ENCODE data around the gene SMIM3. TPM values are rescaled to one million over a fixed set of nuclear protein-coding genes. Genes with fewer than 3 reads are reported as not detected.
"Not testable (repeated sequence)": the region's sequence is repeated elsewhere in the genome, so short reads cannot be mapped to it uniquely, and the experiment has no call there.

The SMIM3 gene
- total RNA-seq, 1 donor from 2014 or later = 13.0 TPM

- DNase-seq (ENCODE audit: low spot score) = no peak
- Mint-ChIP-seq H3K4me3 (ENCODE audit: unreplicated experiment) (no peak overlapping the region), H3K27me3 (ENCODE audit: low read depth) (peaks cover 20% of the 10 kb centered on the region), H3K9me3 (ENCODE audit: low read depth) (peaks cover 28% of the 10 kb centered on the region), H3K27ac (ENCODE audit: unreplicated experiment) (no peak overlapping the region), H3K36me3 (ENCODE audit: low read depth) (peaks cover 2% of the 10 kb centered on the region), H3K4me1 (ENCODE audit: low read depth) (no peaks in the 10 kb centered on the region)
- TF ChIP-seq CTCF (IDR thresholded peaks at IDR 0.05) = no peak
Observed at GRCh38 chr5:150816946-150817345, 38.4 kb downstream of the SMIM3 start.

DNA sequence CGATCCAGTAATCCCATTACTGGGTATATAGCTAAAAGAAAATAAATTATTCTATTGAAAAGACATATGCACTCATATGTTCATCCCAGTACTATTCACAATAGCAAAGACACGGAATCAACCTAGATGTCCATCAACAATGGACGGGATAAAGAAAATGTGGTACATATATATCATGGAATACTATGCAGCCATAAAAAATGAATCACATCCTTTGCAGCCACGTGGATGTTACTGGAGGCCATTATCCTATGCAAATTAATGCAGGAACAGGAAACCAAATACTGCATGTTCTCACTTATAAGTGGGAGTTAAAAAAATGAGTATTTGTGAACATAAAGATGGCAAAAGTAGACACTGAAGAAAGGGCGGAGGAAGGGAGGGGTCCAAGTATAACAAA, 51.2 kb downstream of the SMIM3 start:
- TF ChIP-seq CTCF (IDR thresholded peaks at IDR 0.05) = no peak
- no peak for DNase-seq (ENCODE audit: low spot score)
- no peaks in the 10 kb centered on the region for H3K4me1 Mint-ChIP-seq (ENCODE audit: low read depth)
- peaks cover 2% of the 10 kb centered on the region for H3K36me3 Mint-ChIP-seq (ENCODE audit: low read depth)
- H3K4me3 Mint-ChIP-seq (ENCODE audit: unreplicated experiment) = no peak overlapping the region
- H3K9me3 Mint-ChIP-seq (ENCODE audit: low read depth) = peaks cover 24% of the 10 kb centered on the region
- peaks cover 14% of the 10 kb centered on the region for H3K27me3 Mint-ChIP-seq (ENCODE audit: low read depth)
- no peak overlapping the region for H3K27ac Mint-ChIP-seq (ENCODE audit: unreplicated experiment)

GRCh38 chr5:150831821-150832220, 53.3 kb downstream of the SMIM3 start:
- peaks cover 24% of the 10 kb centered on the region for H3K9me3 Mint-ChIP-seq (ENCODE audit: low read depth)
- not testable (repeated sequence) for H3K27me3 Mint-ChIP-seq (ENCODE audit: low read depth); DNase-seq (ENCODE audit: low spot score); H3K4me1 Mint-ChIP-seq (ENCODE audit: low read depth); H3K36me3 Mint-ChIP-seq (ENCODE audit: low read depth); H3K4me3 Mint-ChIP-seq (ENCODE audit: unreplicated experiment); H3K27ac Mint-ChIP-seq (ENCODE audit: unreplicated experiment)

GRCh38 chr5:150836064-150836463, 57.5 kb downstream of the SMIM3 start:
- Mint-ChIP-seq H3K4me1 (ENCODE audit: low read depth) (no peaks in the 10 kb centered on the region), H3K4me3 (ENCODE audit: unreplicated experiment) (no peak overlapping the region), H3K9me3 (ENCODE audit: low read depth) (peaks cover 15% of the 10 kb centered on the region), H3K36me3 (ENCODE audit: low read depth) (no peaks in the 10 kb centered on the region), H3K27me3 (ENCODE audit: low read depth) (peaks cover 30% of the 10 kb centered on the region), H3K27ac (ENCODE audit: unreplicated experiment) (no peak overlapping the region)
- no peak for DNase-seq (ENCODE audit: low spot score)
- TF ChIP-seq CTCF (IDR thresholded peaks at IDR 0.05) = no peak

DNA sequence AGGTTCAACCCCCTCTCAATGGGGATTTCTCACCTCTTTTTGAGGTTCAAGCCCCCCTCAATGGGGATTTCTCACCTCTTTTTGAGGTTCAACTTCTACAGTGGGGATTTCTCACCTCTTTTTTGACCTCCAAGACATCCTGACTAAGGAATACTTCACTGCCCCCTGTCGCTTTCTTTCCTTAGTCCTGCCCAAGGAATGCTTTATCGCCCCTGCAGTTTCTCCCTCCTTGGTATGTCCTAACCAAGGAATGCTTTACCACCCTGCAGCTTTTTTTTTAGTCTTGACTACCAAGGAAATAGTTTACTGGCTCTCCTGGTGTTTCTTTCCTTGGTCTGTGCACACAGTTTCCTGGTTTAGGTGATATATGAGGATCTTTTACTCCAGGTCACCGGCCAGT, 58.1 kb downstream of the SMIM3 start:
- no peak overlapping the region for H3K4me3 Mint-ChIP-seq (ENCODE audit: unreplicated experiment)
- no peak for TF ChIP-seq CTCF (IDR thresholded peaks at IDR 0.05)
- H3K36me3 Mint-ChIP-seq (ENCODE audit: low read depth) = no peaks in the 10 kb centered on the region
- no peaks in the 10 kb centered on the region for H3K4me1 Mint-ChIP-seq (ENCODE audit: low read depth)
- peaks cover 33% of the 10 kb centered on the region for H3K27me3 Mint-ChIP-seq (ENCODE audit: low read depth)
- no peak for DNase-seq (ENCODE audit: low spot score)
- H3K27ac Mint-ChIP-seq (ENCODE audit: unreplicated experiment) = no peak overlapping the region
- H3K9me3 Mint-ChIP-seq (ENCODE audit: low read depth) = peaks cover 12% of the 10 kb centered on the region

GRCh38 chr5:150845185-150845859, 66.8 kb downstream of the SMIM3 start:
- H3K4me3 Mint-ChIP-seq (ENCODE audit: unreplicated experiment); H3K27ac Mint-ChIP-seq (ENCODE audit: unreplicated experiment); H3K4me1 Mint-ChIP-seq (ENCODE audit: low read depth); H3K9me3 Mint-ChIP-seq (ENCODE audit: low read depth); H3K36me3 Mint-ChIP-seq (ENCODE audit: low read depth); DNase-seq (ENCODE audit: low spot score): not testable (repeated sequence)
- H3K27me3 Mint-ChIP-seq (ENCODE audit: low read depth) = peaks cover 33% of the 10 kb centered on the region

DNA sequence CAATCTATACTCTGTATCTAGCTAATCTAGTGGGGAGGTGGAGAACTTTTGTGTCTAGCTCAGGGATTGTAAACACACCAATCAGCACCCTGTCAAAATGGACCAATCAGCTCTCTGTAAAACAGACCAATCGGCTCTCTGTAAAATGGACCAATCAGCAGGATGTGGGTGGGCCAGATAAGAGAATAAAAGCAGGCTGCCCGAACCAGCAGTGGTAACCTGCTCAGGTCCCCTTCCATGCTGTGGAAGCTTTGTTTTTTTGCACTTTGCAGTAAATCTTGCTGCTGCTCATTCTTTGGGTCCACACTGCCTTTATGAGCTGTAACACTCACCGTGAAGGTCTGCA, 67.7 kb downstream of the SMIM3 start, which contains the start of gene IRGM:
Gene IRGM (plus strand): TSS at position 214 of the 346 bp plus-strand sequence. CDS start 1,603 bp downstream, outside the sequence.
- H3K9me3 Mint-ChIP-seq (ENCODE audit: low read depth); H3K36me3 Mint-ChIP-seq (ENCODE audit: low read depth); H3K4me3 Mint-ChIP-seq (ENCODE audit: unreplicated experiment): not testable (repeated sequence)

More for the DNA sequence above, 67.7 kb downstream of the SMIM3 start, which contains the start of gene IRGM:
- not testable (repeated sequence) for DNase-seq (ENCODE audit: low spot score); H3K4me1 Mint-ChIP-seq (ENCODE audit: low read depth); H3K27ac Mint-ChIP-seq (ENCODE audit: unreplicated experiment)
- peaks cover 33% of the 10 kb centered on the region for H3K27me3 Mint-ChIP-seq (ENCODE audit: low read depth)

All from chondrocyte (in vitro differentiated cells).